H1 (cell line): ENCODE measurements around the gene GABRP. TPM values are rescaled to one million over a fixed set of nuclear protein-coding genes. Genes with fewer than 3 reads are reported as not detected.
A peak's percentile ranks its signal among the peaks of the same experiment; 100 is the strongest.

Source experiments
- CTCF ChIA-PET: fragments of 300-600 bp; sonication (Branson Sonifier 250); formaldehyde crosslinking; loops from one replicate; lab custom pipeline; 2021; ENCODE audit not compliant: partially characterized antibody; lab: Charles Lee
- POLR2A ChIA-PET: fragments of 300-600 bp; sonication (Branson Sonifier 250); formaldehyde crosslinking; loops from one replicate; lab custom pipeline; 2021; ENCODE audit warnings: inconsistent platforms; ENCODE audit not compliant: partially characterized antibody; lab: Charles Lee
- DNase-seq, 2 experiments: peaks; one replicate each; pipeline versions ENCODE4 v3.0.0 to v3.0.0-alpha.2; 2010 to 2022; ENCODE audit warnings: low spot score in 2 of 2, low read depth in 1 of 2, mixed read lengths in 1 of 2
- FAIRE-seq: peaks from 2 replicates; lab custom pipeline; 2011; peaks lifted over from hg19 to GRCh38; lab: Jason Lieb, UNC
- H2AFZ ChIP-seq: 2 replicates; pipeline ENCODE4 v1.8.1; 2012; ENCODE audit warnings: low read length, inconsistent platforms
- H2AK5ac ChIP-seq: 2 replicates; pipeline ENCODE4 v1.6.1; 2013; ENCODE audit warnings: low read depth, low read length
- H2BK120ac ChIP-seq: replicated peaks from 2 replicates; pipeline ENCODE3; 2013; ENCODE audit warnings: low read depth, low read length, inconsistent platforms
- H2BK12ac ChIP-seq: 2 replicates; pipeline ENCODE4 v1.6.1; 2013; ENCODE audit warnings: low read depth, low read length
- H2BK15ac ChIP-seq: 2 replicates; pipeline ENCODE4 v1.6.1; 2013; ENCODE audit warnings: low read length
- H2BK20ac ChIP-seq: 2 replicates; pipeline ENCODE4 v1.6.1; 2013; ENCODE audit warnings: low read length
- H2BK5ac ChIP-seq: 2 replicates; pipeline ENCODE4 v1.6.1; 2013; ENCODE audit warnings: low read depth, low read length
- H3K14ac ChIP-seq: 2 replicates; pipeline ENCODE4 v1.6.1; 2013; ENCODE audit warnings: inconsistent platforms; ENCODE audit not compliant: insufficient read length
- H3K18ac ChIP-seq: 2 replicates; pipeline ENCODE4 v1.6.1; 2013; ENCODE audit warnings: low read length; ENCODE audit errors: extremely low read depth
- H3K23ac ChIP-seq: 2 replicates; pipeline ENCODE4 v1.6.1; 2013; ENCODE audit warnings: inconsistent platforms; ENCODE audit not compliant: insufficient read length
- H3K23me2 ChIP-seq: 2 replicates; pipeline ENCODE4 v1.6.1; 2013; ENCODE audit warnings: low read depth, low read length
- H3K27ac ChIP-seq: 2 replicates; pipeline ENCODE4 v1.6.1; 2011; ENCODE audit warnings: low read depth, low read length, inconsistent platforms
- H3K27me3 ChIP-seq, 4 experiments: replicated peaks in 1 of 4; 1 replicate in 1 of 4; 2 replicates in 3 of 4; pipeline versions ENCODE4 v1.6.1 to v1.8.1; 2011 to 2013; ENCODE audit warnings: low read length in 3 of 4, mild to moderate bottlenecking in 3 of 4, inconsistent platforms in 2 of 4, mixed read lengths in 2 of 4, moderate library complexity in 1 of 4; ENCODE audit not compliant: control insufficient read depth in 3 of 4, insufficient read depth in 3 of 4; ENCODE audit errors: extremely low read depth in 1 of 4
- H3K36me3 ChIP-seq, 4 experiments: 2 replicates each; pipeline versions ENCODE4 v1.6.1 to v1.8.1; 2011 to 2013; ENCODE audit warnings: mild to moderate bottlenecking in 4 of 4, low read length in 3 of 4, moderate library complexity in 2 of 4, control low read depth in 1 of 4, inconsistent platforms in 1 of 4; ENCODE audit not compliant: insufficient read depth in 4 of 4, control insufficient read depth in 2 of 4
- H3K4ac ChIP-seq: replicated peaks from 2 replicates; pipeline ENCODE3; 2013; ENCODE audit warnings: low read length, low read depth, mixed read lengths, inconsistent platforms; ENCODE audit not compliant: insufficient read length
- H3K4me1 ChIP-seq, 4 experiments: replicated peaks in 1 of 4; 1 replicate in 1 of 4; 2 replicates in 3 of 4; pipeline versions ENCODE4 v1.6.1 to v1.8.1; 2011 to 2013; ENCODE audit warnings: low read length in 3 of 4, inconsistent platforms in 2 of 4, mixed read lengths in 1 of 4; ENCODE audit not compliant: insufficient read depth in 4 of 4, control insufficient read depth in 3 of 4
- H3K4me2 ChIP-seq, 2 experiments: 2 replicates each; pipeline versions ENCODE4 v1.6.1 to v1.8.1; 2011 to 2013; ENCODE audit warnings: low read depth in 2 of 2, low read length in 2 of 2, control low read depth in 1 of 2, inconsistent platforms in 1 of 2, mild to moderate bottlenecking in 1 of 2; ENCODE audit not compliant: insufficient read depth in 1 of 2
- H3K4me3 ChIP-seq, 4 experiments: fragments of 200-600, 300-600 bp in 1 of 4; sonication (generic), shearing (Covaris generic), sonication (Bioruptor Twin) in 1 of 4; 2 replicates each; pipeline versions ENCODE4 v1.5.1 to v1.8.1; 2011 to 2016; ENCODE audit warnings: low read length in 4 of 4, low read depth in 3 of 4, control low read depth in 2 of 4, inconsistent platforms in 2 of 4, mild to moderate bottlenecking in 2 of 4, mixed read lengths in 1 of 4, moderate library complexity in 1 of 4; ENCODE audit not compliant: insufficient read depth in 2 of 4; ENCODE audit errors: extremely low read depth in 1 of 4
- H3K56ac ChIP-seq: replicated peaks from 2 replicates; pipeline ENCODE3; 2013; ENCODE audit warnings: low read depth, mild to moderate bottlenecking, mixed read lengths, low read length, inconsistent platforms; ENCODE audit not compliant: insufficient read length
- H3K79me1 ChIP-seq: 2 replicates; pipeline ENCODE4 v1.6.1; 2013; ENCODE audit warnings: low read depth, low read length, control low read depth
- H3K79me2 ChIP-seq, 2 experiments: 2 replicates each; pipeline versions ENCODE4 v1.6.1 to v1.8.1; 2012 to 2013; ENCODE audit warnings: low read length in 2 of 2, mild to moderate bottlenecking in 2 of 2, inconsistent platforms in 1 of 2; ENCODE audit not compliant: insufficient read depth in 2 of 2, control insufficient read depth in 1 of 2
- H3K9ac ChIP-seq, 4 experiments: replicated peaks in 1 of 4; 1 replicate in 1 of 4; 2 replicates in 3 of 4; pipeline versions ENCODE4 v1.6.1 to v1.8.1; 2011 to 2013; ENCODE audit warnings: low read depth in 3 of 4, low read length in 3 of 4, control low read depth in 2 of 4, mild to moderate bottlenecking in 2 of 4, moderate library complexity in 2 of 4, inconsistent platforms in 1 of 4; ENCODE audit errors: extremely low read depth in 1 of 4
- H3K9me3 ChIP-seq, 2 experiments: 2 replicates each; pipeline versions ENCODE4 v1.6.1 to v1.8.1; 2012 to 2013; ENCODE audit warnings: mild to moderate bottlenecking in 2 of 2, moderate library complexity in 2 of 2, control low read depth in 1 of 2, inconsistent platforms in 1 of 2, low read depth in 1 of 2, low read length in 1 of 2, mixed read lengths in 1 of 2; ENCODE audit not compliant: insufficient read depth in 2 of 2
- H4K20me1 ChIP-seq, 2 experiments: replicated peaks in 1 of 2; 2 replicates each; pipeline versions ENCODE3 to v1.8.1; 2011 to 2013; ENCODE audit warnings: inconsistent platforms in 2 of 2, low read length in 2 of 2, mild to moderate bottlenecking in 1 of 2; ENCODE audit not compliant: insufficient read depth in 2 of 2, control insufficient read depth in 1 of 2
- H4K5ac ChIP-seq: 2 replicates; pipeline ENCODE4 v1.6.1; 2013; ENCODE audit warnings: low read length, low read depth, mixed read lengths, inconsistent platforms; ENCODE audit not compliant: insufficient read length
- H4K8ac ChIP-seq: 2 replicates; pipeline ENCODE4 v1.8.0; 2013; ENCODE audit warnings: mild to moderate bottlenecking, moderate library complexity, low read length, inconsistent platforms; ENCODE audit not compliant: insufficient read depth; ENCODE audit errors: extremely low read depth
- H4K91ac ChIP-seq: replicated peaks from 2 replicates; pipeline ENCODE3; 2013; ENCODE audit warnings: low read length, mixed read lengths, inconsistent platforms; ENCODE audit not compliant: insufficient read length
- BACH1 ChIP-seq: IDR thresholded peaks from 2 replicates; pipeline ENCODE4 v1.6.1; 2012; ENCODE audit warnings: low read length, improper control_type of control experiment
- BCL11A ChIP-seq, 2 experiments: IDR thresholded peaks; one replicate each; pipeline ENCODE4 v1.6.1; 2011; ENCODE audit warnings: low read depth in 2 of 2, low read length in 2 of 2, mild to moderate bottlenecking in 2 of 2
- CHD2 ChIP-seq: IDR thresholded peaks from 2 replicates; pipeline ENCODE4 v1.6.1; 2012; ENCODE audit warnings: low read length, improper control_type of control experiment
- EZH2 ChIP-seq: fragments of 200-600 bp; sonication (generic); IDR thresholded peaks from 2 replicates; pipeline ENCODE4 v1.7.1; 2012; ENCODE audit warnings: low read depth, mild to moderate bottlenecking, moderate library complexity, low read length, inconsistent platforms; ENCODE audit not compliant: severe bottlenecking
- GTF2F1 ChIP-seq: IDR thresholded peaks from 2 replicates; pipeline ENCODE4 v1.6.1; 2012; ENCODE audit warnings: low read depth, low read length, improper control_type of control experiment, borderline replicate concordance
- KDM1A ChIP-seq: fragments of 200-600, 300-600 bp; sonication (generic); IDR thresholded peaks from 2 replicates; pipeline ENCODE4 v1.7.1; 2016; ENCODE audit warnings: mild to moderate bottlenecking, low read length, borderline replicate concordance
- PHF8 ChIP-seq: fragments of 200-600 bp; sonication (generic); conservative IDR thresholded peaks from 2 replicates; pipeline ENCODE4 v1.7.1; 2012; ENCODE audit warnings: low read depth, mild to moderate bottlenecking, inconsistent platforms, low read length, moderate library complexity
- SAP30 ChIP-seq: fragments of 300-600 bp; sonication (generic); IDR thresholded peaks from 2 replicates; pipeline ENCODE4 v1.7.1; 2012; ENCODE audit warnings: low read length, moderate library complexity, mild to moderate bottlenecking, inconsistent platforms; ENCODE audit not compliant: insufficient read depth, insufficient replicate concordance
- SUZ12 ChIP-seq: fragments of 200-600 bp; sonication (generic); IDR thresholded peaks from 2 replicates; pipeline ENCODE4 v1.6.1; 2012; ENCODE audit warnings: mild to moderate bottlenecking, inconsistent platforms, low read length, moderate library complexity, mixed read lengths
- TCF12 ChIP-seq: IDR thresholded peaks from 2 replicates; pipeline ENCODE4 v1.6.1; 2011; ENCODE audit warnings: low read depth, mild to moderate bottlenecking, low read length
- WGBS, 2 experiments: shearing (Covaris generic) in 1 of 2; methylation state at CpG; one replicate each; pipeline versions ENCODE4 v1.1.6 to v1.1.7; 2013 to 2015; ENCODE audit warnings: low lambda C conversion rate in 2 of 2, mixed read lengths in 2 of 2, inconsistent platforms in 1 of 2, low coverage in 1 of 2, missing lambda C conversion rate in 1 of 2; ENCODE audit not compliant: insufficient replicate concordance in 2 of 2, insufficient coverage in 1 of 2, insufficient read length in 1 of 2; ENCODE audit errors: extremely low coverage in 1 of 2, missing lambda C conversion rate in 1 of 2; 5-methylcytosine and 5-hydroxymethylcytosine counted together
- polyA plus RNA-seq, 7 experiments: library from polyadenylated mRNA; depleted of rRNA in 3 of 7; stranded (reverse) in 5 of 7; unstranded in 2 of 7; fragments of >200 nt in 5 of 7; fragments of 200-250 nt in 2 of 7; gene quantifications; 1 replicate in 5 of 7; 2 replicates in 1 of 7; 4 replicates in 1 of 7; pipeline versions ENCODE4 v1.2.1 to v1.2.3, GENCODE V29; 2011 to 2013; ENCODE audit warnings: missing spikeins in 2 of 7, mixed read lengths in 2 of 7
- total RNA-seq: library from RNA; stranded (reverse); fragmentation: NEBNext Ultra II Directional; extraction: Animal tissue kit (Norgen Biotek cat#: 25700); gene quantifications from 2 replicates; pipeline ENCODE4 v1.2.1, GENCODE V29; 2021
- TF ChIP-seq, protein P1 (sequence below): IDR thresholded peaks from 2 replicates; pipeline ENCODE4 v1.6.1; 2012; ENCODE audit warnings: low read length, inconsistent platforms

Gene GABRP
- total and polyA plus RNA-seq, 2 of the 8 experiments (the other 6 are each of a cell fraction or from before 2014, with no cell fraction given): 3.7 to 4.0 TPM

DNA sequence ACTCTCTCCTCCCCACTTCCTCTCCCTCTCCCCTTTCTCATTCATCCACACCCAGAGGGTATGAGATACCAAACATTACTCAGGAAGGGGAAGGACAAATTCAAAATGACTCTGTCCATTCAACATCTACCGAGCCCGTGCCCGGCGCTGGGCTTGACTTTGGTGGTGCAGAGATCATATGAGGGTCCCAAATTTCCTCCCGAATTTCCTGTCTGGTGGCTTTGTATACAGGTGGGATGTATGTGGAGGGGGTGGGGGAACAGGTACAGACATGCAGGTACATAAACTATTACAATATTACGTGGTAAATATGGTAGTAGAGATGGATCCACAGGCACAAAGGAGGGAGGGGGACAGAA, 21.8 kb upstream of the GABRP start:
- CTCF ChIA-PET: interaction anchor here (1.2 to 3.9 kb wide), 4 partner anchors 8 to 27 kb away, joined by 3 to 26 read pairs (median 16); no protein-coding TSS in a partner anchor
- TF ChIP-seq SAP30: no peak
- no peak for TF ChIP-seq BCL11A (IDR thresholded peaks at IDR 0.05; ENCODE audit: low read depth in 2 of 2, low read length in 2 of 2)
- no peak for TF ChIP-seq TCF12
- no peak for TF ChIP-seq CHD2
- TF ChIP-seq, protein P1, sequence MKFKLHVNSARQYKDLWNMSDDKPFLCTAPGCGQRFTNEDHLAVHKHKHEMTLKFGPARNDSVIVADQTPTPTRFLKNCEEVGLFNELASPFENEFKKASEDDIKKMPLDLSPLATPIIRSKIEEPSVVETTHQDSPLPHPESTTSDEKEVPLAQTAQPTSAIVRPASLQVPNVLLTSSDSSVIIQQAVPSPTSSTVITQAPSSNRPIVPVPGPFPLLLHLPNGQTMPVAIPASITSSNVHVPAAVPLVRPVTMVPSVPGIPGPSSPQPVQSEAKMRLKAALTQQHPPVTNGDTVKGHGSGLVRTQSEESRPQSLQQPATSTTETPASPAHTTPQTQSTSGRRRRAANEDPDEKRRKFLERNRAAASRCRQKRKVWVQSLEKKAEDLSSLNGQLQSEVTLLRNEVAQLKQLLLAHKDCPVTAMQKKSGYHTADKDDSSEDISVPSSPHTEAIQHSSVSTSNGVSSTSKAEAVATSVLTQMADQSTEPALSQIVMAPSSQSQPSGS: 0 out of 2 replicates have a peak, but pooled peaks have one; percentile 43
- TF ChIP-seq EZH2: no peak
- no peak for TF ChIP-seq PHF8
- 0 out of 2 replicates have a peak, but pooled peaks have one; percentile 8 for TF ChIP-seq GTF2F1
- TF ChIP-seq KDM1A: no peak
- TF ChIP-seq SUZ12: no peak
- TF ChIP-seq BACH1: no peak
- DNase-seq (no peak), FAIRE-seq (no peak)
- Histone ChIP-seq H3K18ac (peak overlapping the region; percentile 94), H2AFZ (no peak overlapping the region), H3K9me3 (no peaks in the 10 kb centered on the region), H3K27ac (peak overlapping the region; percentile 91), H3K4ac (peak overlapping the region; percentile 97), H2BK5ac (peak overlapping the region; percentile 100), H3K27me3 (no peaks in the 10 kb centered on the region), H3K79me1 (no peaks in the 10 kb centered on the region), H2BK120ac (peak overlapping the region; percentile 98), H3K23ac (no peak overlapping the region), H4K8ac (no peak overlapping the region), H3K36me3 (no peaks in the 10 kb centered on the region), H2BK20ac (peak overlapping the region; percentile 80), H3K4me3 (peak overlapping the region in 3 of 4 experiments; percentile 3 to 39 (median 12); a peak in 3 of 8 replicates), H3K9ac (peak overlapping the region in 3 of 4 experiments; percentile 40 to 84 (median 44); a peak in 6 of 7 replicates), H4K20me1 (no peaks in the 10 kb centered on the region), H2BK15ac (no peak overlapping the region), H4K5ac (peak overlapping the region; percentile 2), H3K14ac (no peak overlapping the region), H2BK12ac (peak overlapping the region; percentile 98; the same call in 1 of the 2 replicates), H3K79me2 (no peaks in the 10 kb centered on the region), H3K4me2 (peak overlapping the region; percentile 56 to 62), H2AK5ac (peak overlapping the region; percentile 99), H4K91ac (peak overlapping the region; percentile 99), H3K23me2 (peaks cover 2% of the 10 kb centered on the region; the same call in 1 of the 2 replicates), H3K4me1 (peaks cover 8 to 10% (median 9%) of the 10 kb centered on the region in 4 experiments), H3K56ac (peak overlapping the region; percentile 85)
- POLR2A ChIA-PET: interaction anchor here (0.9 to 9.5 kb wide), 12 partner anchors 10 to 560 kb away, joined by 3 to 190 read pairs (median 6); partner anchors contain the start of gene GABRP
- 9% methylated on average over 6 of the region's 6 CpGs; no CpG with 5 or more reads in 1 of the 2 experiments for WGBS, 2 experiments
